ENCODE results near the gene CAT. TPM values are rescaled to one million over a fixed set of nuclear protein-coding genes. Genes with fewer than 3 reads are reported as not detected.

Gene CAT
- 44.1 and 51.8 TPM in 2 replicates for total RNA-seq
- long read RNA-seq, transcript CAT-201 (13 exons, 2,302 nt) = major isoform, 284 of 320 reads
- long read RNA-seq, partial matches to known transcripts = 17 of 320 reads
- long read RNA-seq, other reads (novel, unspliced or antisense) = 18 of 320 reads

GRCh38 chr11:34438529-34439507 is at the start of gene CAT:
Gene CAT, plus strand, starts transcription at chr11:34438934. Its CDS starts 80 bp downstream, at chr11:34439014.
- Mint-ChIP-seq H3K4me3 (ENCODE audit: low read depth) (peak within 1 kb of the TSS; percentile 96), H3K9me3 (ENCODE audit: low read depth) (no peaks in the 10 kb centered on the region), H3K36me3 (ENCODE audit: insufficient read depth) (peaks cover 9% of the 10 kb centered on the region), H3K27ac (peak within 1 kb of the TSS; percentile 97), H3K4me1 (ENCODE audit: low read depth) (peaks cover 13% of the 10 kb centered on the region), H3K27me3 (no peaks in the 10 kb centered on the region)
- TF ChIP-seq CTCF (IDR thresholded peaks at IDR 0.05; ENCODE audit: unreplicated experiment) = no peak
- peak; percentile 95 for DNase-seq (ENCODE audit: low spot score, unreplicated experiment)

- no peaks in the 10 kb centered on the region for H3K4me1 Mint-ChIP-seq (ENCODE audit: low read depth)
- TF ChIP-seq CTCF (IDR thresholded peaks at IDR 0.05; ENCODE audit: unreplicated experiment) = no peak
- peaks cover 38% of the 10 kb centered on the region for H3K9me3 Mint-ChIP-seq (ENCODE audit: low read depth)
- no peak overlapping the region for H3K4me3 Mint-ChIP-seq (ENCODE audit: low read depth)
- no peaks in the 10 kb centered on the region for H3K36me3 Mint-ChIP-seq (ENCODE audit: insufficient read depth)
- H3K27ac Mint-ChIP-seq = no peak overlapping the region
- no peak for DNase-seq (ENCODE audit: low spot score, unreplicated experiment)
- no peaks in the 10 kb centered on the region for H3K27me3 Mint-ChIP-seq
Measured at GRCh38 chr11:34394771-34395300, 43.9 kb upstream of the CAT start.

GRCh38 chr11:34395916-34396550 is 42.7 kb upstream of the CAT start:
- H3K36me3 Mint-ChIP-seq (ENCODE audit: insufficient read depth) = no peaks in the 10 kb centered on the region
- H3K27ac Mint-ChIP-seq = no peak overlapping the region
- H3K4me1 Mint-ChIP-seq (ENCODE audit: low read depth) = no peaks in the 10 kb centered on the region
- peaks cover 28% of the 10 kb centered on the region for H3K9me3 Mint-ChIP-seq (ENCODE audit: low read depth)
- no peak for TF ChIP-seq CTCF (IDR thresholded peaks at IDR 0.05; ENCODE audit: unreplicated experiment)
- H3K4me3 Mint-ChIP-seq (ENCODE audit: low read depth) = no peak overlapping the region
- no peak for DNase-seq (ENCODE audit: low spot score, unreplicated experiment)
- no peaks in the 10 kb centered on the region for H3K27me3 Mint-ChIP-seq

GRCh38 chr11:34397120-34397519 is 41.6 kb upstream of the CAT start:
- H3K36me3 Mint-ChIP-seq (ENCODE audit: insufficient read depth) = no peaks in the 10 kb centered on the region
- no peak overlapping the region for H3K27ac Mint-ChIP-seq
- H3K4me3 Mint-ChIP-seq (ENCODE audit: low read depth) = no peak overlapping the region
- DNase-seq (ENCODE audit: low spot score, unreplicated experiment) = no peak
- H3K27me3 Mint-ChIP-seq = no peaks in the 10 kb centered on the region
- H3K9me3 Mint-ChIP-seq (ENCODE audit: low read depth) = peaks cover 21% of the 10 kb centered on the region
- no peaks in the 10 kb centered on the region for H3K4me1 Mint-ChIP-seq (ENCODE audit: low read depth)
- TF ChIP-seq CTCF (IDR thresholded peaks at IDR 0.05; ENCODE audit: unreplicated experiment) = no peak

GRCh38 chr11:34397811-34398210 is 40.9 kb upstream of the CAT start:
- DNase-seq (ENCODE audit: low spot score, unreplicated experiment) = no peak
- Mint-ChIP-seq H3K4me3 (ENCODE audit: low read depth) (no peak overlapping the region), H3K27ac (no peak overlapping the region), H3K4me1 (ENCODE audit: low read depth) (no peaks in the 10 kb centered on the region), H3K27me3 (no peaks in the 10 kb centered on the region), H3K36me3 (ENCODE audit: insufficient read depth) (no peaks in the 10 kb centered on the region), H3K9me3 (ENCODE audit: low read depth) (peaks cover 15% of the 10 kb centered on the region)
- TF ChIP-seq CTCF (IDR thresholded peaks at IDR 0.05; ENCODE audit: unreplicated experiment) = no peak

All from progenitor cell of endocrine pancreas (in vitro differentiated cells).